GM10248 (cell line): Measurements from ENCODE around the gene PCDHB16.
"Not testable (repeated sequence)": the region's sequence is repeated elsewhere in the genome, so short reads cannot be mapped to it uniquely, and the experiment has no call there.

Experiments
- CTCF ChIA-PET: fragments of 300-600 bp; sonication (Branson Sonifier 250); formaldehyde crosslinking; extraction: SDS; loops from one replicate; lab custom pipeline; 2021; ENCODE audit warnings: antibody characterized with exemption; lab: Yijun Ruan, JAX
- POLR2A ChIA-PET: fragments of 350-650 bp; sonication (Branson Sonifier 250); formaldehyde crosslinking; extraction: SDS; loops from one replicate; lab custom pipeline; 2020; ENCODE audit warnings: antibody characterized with exemption; lab: Yijun Ruan, JAX
- DNase-seq: peaks from one replicate; pipeline ENCODE4 v3.0.0; 2012; ENCODE audit errors: extremely low spot score
- CTCF ChIP-seq: IDR thresholded peaks from 2 replicates; pipeline ENCODE4 v1.5.1; 2012; ENCODE audit warnings: mild to moderate bottlenecking, low read depth; ENCODE audit errors: extremely low read depth, missing control alignments, control extremely low read depth

PCDHB16 gene

GRCh38 chr5:141199359-141200235 lies 17.4 kb downstream of the PCDHB16 start, which contains the start of gene PCDHB11:
PCDHB11 (plus strand) TSS chr5:141199627; CDS start chr5:141199775, 148 bp downstream.
- TF ChIP-seq CTCF, result no peak
- POLR2A ChIA-PET, result no interaction called here
- CTCF ChIA-PET, result interaction anchor here (1.2 kb wide), 2 partner anchors 23 to 46 kb away, joined by 3 read pairs; no protein-coding TSS in a partner anchor
- no peak for DNase-seq

GRCh38 chr5:141201126-141201525 lies 18.9 kb downstream of the PCDHB16 start:
- POLR2A ChIA-PET, CTCF ChIA-PET, DNase-seq: not testable (repeated sequence)

- CTCF ChIA-PET, POLR2A ChIA-PET, DNase-seq: not testable (repeated sequence)
These were observed 19.5 kb downstream of the PCDHB16 start for GRCh38 chr5:141201646-141202045.

GRCh38 chr5:141208478-141208877 lies 26.3 kb downstream of the PCDHB16 start, which contains the start of gene PCDHB12:
PCDHB12 (plus strand) TSS chr5:141208719; CDS start chr5:141208908, 189 bp downstream.
- CTCF ChIA-PET, result interaction anchor here (1.1 kb wide), 1 partner anchor 9 kb away, joined by 5 read pairs; no protein-coding TSS in a partner anchor
- no peak for TF ChIP-seq CTCF
- POLR2A ChIA-PET, result no interaction called here
- DNase-seq, result no peak

- DNase-seq, CTCF ChIA-PET, POLR2A ChIA-PET: not testable (repeated sequence)
These were observed 28.1 kb downstream of the PCDHB16 start for GRCh38 chr5:141210281-141210680.

GRCh38 chr5:141210849-141211248 lies 28.7 kb downstream of the PCDHB16 start:
- DNase-seq, POLR2A ChIA-PET, CTCF ChIA-PET: not testable (repeated sequence)

- POLR2A ChIA-PET, DNase-seq, CTCF ChIA-PET: not testable (repeated sequence)
These were observed 31.6 kb downstream of the PCDHB16 start, which contains the start of gene PCDHB13 for GRCh38 chr5:141213656-141214339. PCDHB13 (plus strand) TSS chr5:141213919; CDS start chr5:141214124, 205 bp downstream.

GRCh38 chr5:141214583-141214982 lies 32.4 kb downstream of the PCDHB16 start:
- DNase-seq, POLR2A ChIA-PET, CTCF ChIA-PET: not testable (repeated sequence)

GRCh38 chr5:141215504-141215903 lies 33.3 kb downstream of the PCDHB16 start:
- POLR2A ChIA-PET, DNase-seq, CTCF ChIA-PET: not testable (repeated sequence)

- POLR2A ChIA-PET, DNase-seq, CTCF ChIA-PET: not testable (repeated sequence)
These were observed 33.8 kb downstream of the PCDHB16 start for GRCh38 chr5:141216035-141216434.
